Smooth muscle cell (in vitro differentiated cells): ENCODE results near the gene GRK3. TPM values are rescaled to one million over a fixed set of nuclear protein-coding genes. Genes with fewer than 3 reads are reported as not detected.
"Not testable (repeated sequence)": the region's sequence is repeated elsewhere in the genome, so short reads cannot be mapped to it uniquely, and the experiment has no call there.

Experiments used
- DNase-seq: peaks from one replicate; lab custom pipeline; 2025; ENCODE audit not compliant: unreplicated experiment; lab: John Stamatoyannopoulos, UW
- H2AFZ ChIP-seq: fragments of 200-600 bp; sonication (generic); 2 replicates; pipeline ENCODE4 v1.6.0; 2016; ENCODE audit warnings: antibody characterized with exemption, low read depth, mild to moderate bottlenecking
- H3F3A ChIP-seq: fragments of 200-600 bp; sonication (generic); 2 replicates; pipeline ENCODE4 v1.6.0; 2017; ENCODE audit warnings: antibody characterized with exemption, low read depth
- H3K27ac ChIP-seq: fragments of 200-600 bp; sonication (generic); 2 replicates; pipeline ENCODE4 v1.5.1; 2016; ENCODE audit warnings: low read depth, mild to moderate bottlenecking
- H3K27me3 ChIP-seq: fragments of 200-600 bp; sonication (generic); 2 replicates; pipeline ENCODE4 v1.6.1; 2016; ENCODE audit warnings: low read depth, mild to moderate bottlenecking
- H3K36me3 ChIP-seq: fragments of 200-600 bp; sonication (generic); 2 replicates; pipeline ENCODE4 v1.5.1; 2016; ENCODE audit warnings: low read depth
- H3K4me1 ChIP-seq: fragments of 200-600 bp; sonication (generic); 2 replicates; pipeline ENCODE4 v1.5.1; 2016; ENCODE audit warnings: low read depth
- H3K4me2 ChIP-seq: fragments of 200-600 bp; sonication (generic); 2 replicates; pipeline ENCODE4 v1.6.0; 2016; ENCODE audit warnings: mild to moderate bottlenecking
- H3K4me3 ChIP-seq: fragments of 200-600 bp; sonication (generic); 2 replicates; pipeline ENCODE4 v1.5.1; 2016; ENCODE audit warnings: mild to moderate bottlenecking
- H3K79me2 ChIP-seq: fragments of 200-600 bp; sonication (generic); 2 replicates; pipeline ENCODE4 v1.6.0; 2016; ENCODE audit warnings: low read depth, mild to moderate bottlenecking
- H3K9ac ChIP-seq: fragments of 200-600 bp; sonication (generic); 2 replicates; pipeline ENCODE4 v1.6.0; 2016; ENCODE audit warnings: low read depth
- H3K9me3 ChIP-seq: fragments of 200-600 bp; sonication (generic); replicated peaks from 2 replicates; pipeline ENCODE4 v1.5.1; 2016; ENCODE audit warnings: low read depth
- H4K20me1 ChIP-seq: fragments of 200-600 bp; sonication (generic); 2 replicates; pipeline ENCODE4 v1.6.0; 2016; ENCODE audit warnings: low read depth
- CTCF ChIP-seq: fragments of 200-600 bp; sonication (generic); IDR thresholded peaks from 2 replicates; pipeline ENCODE4 v1.5.1; 2017; ENCODE audit warnings: borderline replicate concordance, mild to moderate bottlenecking, antibody characterized with exemption; ENCODE audit not compliant: insufficient read depth, poor library complexity, severe bottlenecking
- WGBS: methylation state at CpG from one replicate; pipeline ENCODE4 v1.1.7; 2016; ENCODE audit warnings: low lambda C conversion rate; 5-methylcytosine and 5-hydroxymethylcytosine counted together
- polyA plus RNA-seq: library from polyadenylated mRNA; unstranded; fragments of >200 nt; fragmentation: Nextera tagmentation; extraction: Ambion mirVana; gene quantifications from 2 replicates; pipeline ENCODE4 v1.2.1, GENCODE V29; 2016
- total RNA-seq: library from RNA; depleted of rRNA; stranded (reverse); fragments of >200 nt; gene quantifications from 2 replicates; pipeline ENCODE4 v1.2.3, GENCODE V29; 2014

GRK3 gene
- total and polyA plus RNA-seq, 2 experiments from 2014 or later = 1.0 to 4.6 TPM

GRCh38 chr22:25702040-25702439 is 137.6 kb downstream of the GRK3 start:
- no peaks in the 10 kb centered on the region for H3K36me3 ChIP-seq
- no peak overlapping the region for H3K27ac ChIP-seq
- no peaks in the 10 kb centered on the region for H3K27me3 ChIP-seq
- H4K20me1 ChIP-seq = no peaks in the 10 kb centered on the region
- H3K4me1 ChIP-seq = peaks cover 10% of the 10 kb centered on the region
- no peak overlapping the region for H2AFZ ChIP-seq
- H3K9me3 ChIP-seq = no peaks in the 10 kb centered on the region
- DNase-seq = no peak
- peak overlapping the region; percentile 14 for H3K4me2 ChIP-seq
- H3K9ac ChIP-seq = no peak overlapping the region
- no peaks in the 10 kb centered on the region for H3F3A ChIP-seq
- no peaks in the 10 kb centered on the region for H3K79me2 ChIP-seq
- peak; percentile 48 for TF ChIP-seq CTCF
- no peak overlapping the region for H3K4me3 ChIP-seq

- Histone ChIP-seq H3K4me2 (no peak overlapping the region), H3K9ac (no peak overlapping the region), H3F3A (no peaks in the 10 kb centered on the region), H3K36me3 (no peaks in the 10 kb centered on the region), H2AFZ (no peak overlapping the region), H3K27me3 (no peaks in the 10 kb centered on the region), H3K4me3 (no peak overlapping the region), H4K20me1 (no peaks in the 10 kb centered on the region), H3K9me3 (no peaks in the 10 kb centered on the region), H3K4me1 (peaks cover 10% of the 10 kb centered on the region), H3K79me2 (no peaks in the 10 kb centered on the region), H3K27ac (no peak overlapping the region)
- no peak for DNase-seq
- TF ChIP-seq CTCF = no peak
- WGBS = 92% methylated on average over 7 of the region's 7 CpGs
These were observed 138.2 kb downstream of the GRK3 start for GRCh38 chr22:25702571-25703167.

- Histone ChIP-seq H3K4me2 (no peak overlapping the region), H3K9me3 (no peaks in the 10 kb centered on the region), H4K20me1 (no peaks in the 10 kb centered on the region), H3K4me1 (peaks cover 10% of the 10 kb centered on the region), H3F3A (no peaks in the 10 kb centered on the region), H3K27me3 (no peaks in the 10 kb centered on the region), H3K79me2 (no peaks in the 10 kb centered on the region), H3K9ac (no peak overlapping the region), H2AFZ (no peak overlapping the region), H3K36me3 (no peaks in the 10 kb centered on the region), H3K27ac (no peak overlapping the region), H3K4me3 (no peak overlapping the region)
- TF ChIP-seq CTCF = no peak
- no peak for DNase-seq
- WGBS = 98% methylated on average over 2 of the region's 2 CpGs
These were observed 140.2 kb downstream of the GRK3 start for GRCh38 chr22:25704701-25705100.

- Histone ChIP-seq H3K79me2 (no peaks in the 10 kb centered on the region), H3K9me3 (no peaks in the 10 kb centered on the region), H3K4me1 (peaks cover 7% of the 10 kb centered on the region), H3K9ac (no peak overlapping the region), H3K27ac (no peak overlapping the region), H3K27me3 (no peaks in the 10 kb centered on the region), H2AFZ (no peak overlapping the region), H3K4me3 (no peak overlapping the region), H4K20me1 (no peaks in the 10 kb centered on the region), H3K4me2 (no peak overlapping the region), H3K36me3 (no peaks in the 10 kb centered on the region), H3F3A (no peaks in the 10 kb centered on the region)
- DNase-seq = no peak
- WGBS = 97% methylated on average over 5 of the region's 5 CpGs
- no peak for TF ChIP-seq CTCF
These were observed 141.7 kb downstream of the GRK3 start for GRCh38 chr22:25706197-25706596.

GRCh38 chr22:25708430-25708829 is 144.0 kb downstream of the GRK3 start:
- not testable (repeated sequence) for H3K4me3 ChIP-seq, DNase-seq, H3K9me3 ChIP-seq, H3F3A ChIP-seq, H3K79me2 ChIP-seq, H3K9ac ChIP-seq, H4K20me1 ChIP-seq, H3K36me3 ChIP-seq, H3K4me2 ChIP-seq, H2AFZ ChIP-seq, H3K27me3 ChIP-seq, H3K27ac ChIP-seq, H3K4me1 ChIP-seq
- WGBS = 91% methylated on average over 6 of the region's 6 CpGs
